Duodenal mucosa (tissue), 2 donors: ENCODE measurements around the gene PDCL2.

Source experiments
- H3K27ac ChIP-seq: one replicate; pipeline ENCODE4 v1.7.0; 2013; ENCODE audit warnings: low read depth, low read length
- H3K27me3 ChIP-seq, 2 donors: one replicate each; pipeline ENCODE4 v1.7.0; 2013; ENCODE audit warnings: low read length in 2 of 2, control low read depth in 1 of 2; ENCODE audit not compliant: insufficient read depth in 2 of 2, control insufficient read depth in 1 of 2
- H3K36me3 ChIP-seq, 2 donors: one replicate each; pipeline ENCODE4 v1.7.0; 2013; ENCODE audit warnings: low read length in 2 of 2, control low read depth in 1 of 2; ENCODE audit not compliant: insufficient read depth in 2 of 2, control insufficient read depth in 1 of 2
- H3K4me1 ChIP-seq, 2 donors: one replicate each; pipeline ENCODE4 v1.7.0; 2013; ENCODE audit warnings: low read length in 2 of 2, control low read depth in 1 of 2; ENCODE audit not compliant: insufficient read depth in 2 of 2, control insufficient read depth in 1 of 2
- H3K4me3 ChIP-seq, 2 donors: one replicate each; pipeline ENCODE4 v1.7.0; 2013; ENCODE audit warnings: low read length in 2 of 2, low read depth in 1 of 2
- H3K9ac ChIP-seq, 2 donors: one replicate each; pipeline ENCODE4 v1.7.0; 2013; ENCODE audit warnings: low read length in 2 of 2, low read depth in 1 of 2
- H3K9me3 ChIP-seq, 2 donors: one replicate each; pipeline ENCODE4 v1.7.0; 2013; ENCODE audit warnings: low read length in 2 of 2, control low read depth in 1 of 2; ENCODE audit not compliant: control insufficient read depth in 1 of 2

Gene PDCL2

GRCh38 chr4:55618546-55619143, 26.6 kb upstream of the PDCL2 start:
- H3K9ac ChIP-seq, result no peak overlapping the region
- no peaks in the 10 kb centered on the region for H3K36me3 ChIP-seq
- H3K27me3 ChIP-seq, result no peaks in the 10 kb centered on the region
- H3K27ac ChIP-seq, result no peak overlapping the region
- H3K4me3 ChIP-seq, result no peak overlapping the region
- no peaks in the 10 kb centered on the region for H3K4me1 ChIP-seq
- H3K9me3 ChIP-seq, result no peaks in the 10 kb centered on the region

GRCh38 chr4:55617587-55618197, 25.6 kb upstream of the PDCL2 start:
- H3K27me3 ChIP-seq, result no peaks in the 10 kb centered on the region
- H3K36me3 ChIP-seq, result no peaks in the 10 kb centered on the region
- no peak overlapping the region for H3K4me3 ChIP-seq
- H3K4me1 ChIP-seq, result no peaks in the 10 kb centered on the region
- H3K27ac ChIP-seq, result no peak overlapping the region
- no peaks in the 10 kb centered on the region for H3K9me3 ChIP-seq
- no peak overlapping the region for H3K9ac ChIP-seq

- Histone ChIP-seq H3K27me3 (no peaks in the 10 kb centered on the region), H3K9me3 (no peaks in the 10 kb centered on the region), H3K9ac (no peak overlapping the region), H3K36me3 (no peaks in the 10 kb centered on the region), H3K4me3 (no peak overlapping the region), H3K27ac (no peak overlapping the region), H3K4me1 (no peaks in the 10 kb centered on the region)
Observed at GRCh38 chr4:55615008-55615407, 23.0 kb upstream of the PDCL2 start.

- Histone ChIP-seq H3K4me3 (no peak overlapping the region), H3K9ac (no peak overlapping the region), H3K4me1 (no peaks in the 10 kb centered on the region), H3K9me3 (no peaks in the 10 kb centered on the region), H3K27ac (no peak overlapping the region), H3K27me3 (no peaks in the 10 kb centered on the region), H3K36me3 (no peaks in the 10 kb centered on the region)
Observed at GRCh38 chr4:55613621-55614020, 21.6 kb upstream of the PDCL2 start.

- H3K9ac ChIP-seq, result no peak overlapping the region
- H3K27ac ChIP-seq, result no peak overlapping the region
- no peaks in the 10 kb centered on the region for H3K27me3 ChIP-seq
- no peak overlapping the region for H3K4me3 ChIP-seq
- H3K9me3 ChIP-seq, result no peaks in the 10 kb centered on the region
- no peaks in the 10 kb centered on the region for H3K4me1 ChIP-seq
- no peaks in the 10 kb centered on the region for H3K36me3 ChIP-seq
Observed at GRCh38 chr4:55612341-55612740, 20.3 kb upstream of the PDCL2 start.

- Histone ChIP-seq H3K27me3 (no peaks in the 10 kb centered on the region), H3K9me3 (no peaks in the 10 kb centered on the region), H3K36me3 (no peaks in the 10 kb centered on the region), H3K27ac (no peak overlapping the region), H3K4me1 (no peaks in the 10 kb centered on the region), H3K4me3 (no peak overlapping the region), H3K9ac (no peak overlapping the region)
Observed at GRCh38 chr4:55611358-55612059, 19.5 kb upstream of the PDCL2 start.

- Histone ChIP-seq H3K9me3 (no peaks in the 10 kb centered on the region), H3K27me3 (no peaks in the 10 kb centered on the region)
Observed at GRCh38 chr4:55610381-55610780, 18.3 kb upstream of the PDCL2 start.

GRCh38 chr4:55609393-55609866, 17.4 kb upstream of the PDCL2 start:
- Histone ChIP-seq H3K9me3 (no peaks in the 10 kb centered on the region), H3K4me1 (no peaks in the 10 kb centered on the region), H3K4me3 (no peak overlapping the region), H3K9ac (no peak overlapping the region), H3K27me3 (no peaks in the 10 kb centered on the region), H3K27ac (no peak overlapping the region), H3K36me3 (no peaks in the 10 kb centered on the region)

More at GRCh38 chr4:55610381-55610780, 18.3 kb upstream of the PDCL2 start:
- Histone ChIP-seq H3K4me3 (no peak overlapping the region), H3K9ac (no peak overlapping the region), H3K4me1 (no peaks in the 10 kb centered on the region), H3K27ac (no peak overlapping the region), H3K36me3 (no peaks in the 10 kb centered on the region)

- no peaks in the 10 kb centered on the region for H3K27me3 ChIP-seq
- H3K9me3 ChIP-seq, result no peaks in the 10 kb centered on the region
- no peaks in the 10 kb centered on the region for H3K36me3 ChIP-seq
- no peak overlapping the region for H3K4me3 ChIP-seq
- no peaks in the 10 kb centered on the region for H3K4me1 ChIP-seq
- no peak overlapping the region for H3K27ac ChIP-seq
- no peak overlapping the region for H3K9ac ChIP-seq
Observed at GRCh38 chr4:55608591-55608990, 16.5 kb upstream of the PDCL2 start.

GRCh38 chr4:55604996-55605395, 13.0 kb upstream of the PDCL2 start:
- Histone ChIP-seq H3K4me3 (no peak overlapping the region), H3K36me3 (no peaks in the 10 kb centered on the region), H3K9ac (no peak overlapping the region), H3K4me1 (no peaks in the 10 kb centered on the region), H3K9me3 (no peaks in the 10 kb centered on the region), H3K27me3 (no peaks in the 10 kb centered on the region), H3K27ac (no peak overlapping the region)
